Activated gamma-delta T cell treated with Interleukin-2 at 50 U/mL for 16 hours (primary cell): ENCODE measurements around the gene KNOP1.

Experiments
- DNase-seq: peaks from one replicate; pipeline ENCODE4 v3.0.0-alpha.2; 2020

Gene KNOP1

GRCh38 chr16:19717741-19718623, at the start of gene KNOP1, which contains the start of gene IQCK:
Gene KNOP1, minus strand, starts transcription at chr16:19718227. Its CDS starts 3,192 bp downstream, at chr16:19715035.
Gene IQCK, plus strand, starts transcription at chr16:19718271. Its CDS starts 36 bp downstream, at chr16:19718307.
- DNase-seq, result peak; percentile 85

DNA sequence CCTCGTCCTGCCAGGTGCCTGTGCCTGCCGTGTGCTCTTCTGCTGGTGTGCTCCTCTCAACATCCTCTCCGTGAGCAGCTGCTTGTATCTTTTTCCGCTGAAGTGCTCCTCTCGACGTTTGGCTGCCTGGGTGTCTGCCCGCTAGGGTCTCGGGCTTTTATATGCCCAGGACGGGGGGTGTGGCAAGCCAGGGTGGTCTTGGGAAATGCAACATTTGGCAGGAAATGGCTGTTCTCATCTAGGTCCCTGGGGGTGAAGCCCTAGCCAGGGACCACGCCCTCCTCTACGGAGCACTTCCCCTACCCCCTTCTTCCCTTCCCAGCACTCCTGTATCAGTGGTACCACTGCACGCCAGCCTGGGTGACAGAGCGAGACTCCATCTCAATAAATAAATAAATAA, 49.5 kb upstream of the KNOP1 start:
- DNase-seq, result no peak

DNA sequence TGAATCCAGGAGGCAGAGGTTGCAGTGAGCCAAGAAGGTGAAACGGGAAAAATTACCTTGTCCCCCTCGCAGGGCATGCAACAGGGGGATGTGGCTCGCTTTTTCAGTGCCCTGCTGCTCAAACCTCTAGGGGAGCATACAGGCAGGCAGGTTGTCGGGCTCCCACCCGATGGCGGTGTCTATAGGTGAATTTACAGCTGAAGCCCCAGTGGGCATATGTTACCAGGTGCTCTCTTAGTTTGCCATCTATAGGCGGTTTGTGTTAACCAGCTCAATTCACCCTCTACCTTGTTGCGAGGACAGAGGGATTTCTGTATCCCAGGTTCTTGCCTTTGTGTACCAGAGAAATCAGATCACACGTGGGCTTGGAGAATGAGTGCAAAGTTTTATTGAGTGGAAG, 49.0 kb upstream of the KNOP1 start:
- DNase-seq, result no peak

- no peak for DNase-seq
These were observed 48.5 kb upstream of the KNOP1 start for GRCh38 chr16:19766554-19766884.

DNA sequence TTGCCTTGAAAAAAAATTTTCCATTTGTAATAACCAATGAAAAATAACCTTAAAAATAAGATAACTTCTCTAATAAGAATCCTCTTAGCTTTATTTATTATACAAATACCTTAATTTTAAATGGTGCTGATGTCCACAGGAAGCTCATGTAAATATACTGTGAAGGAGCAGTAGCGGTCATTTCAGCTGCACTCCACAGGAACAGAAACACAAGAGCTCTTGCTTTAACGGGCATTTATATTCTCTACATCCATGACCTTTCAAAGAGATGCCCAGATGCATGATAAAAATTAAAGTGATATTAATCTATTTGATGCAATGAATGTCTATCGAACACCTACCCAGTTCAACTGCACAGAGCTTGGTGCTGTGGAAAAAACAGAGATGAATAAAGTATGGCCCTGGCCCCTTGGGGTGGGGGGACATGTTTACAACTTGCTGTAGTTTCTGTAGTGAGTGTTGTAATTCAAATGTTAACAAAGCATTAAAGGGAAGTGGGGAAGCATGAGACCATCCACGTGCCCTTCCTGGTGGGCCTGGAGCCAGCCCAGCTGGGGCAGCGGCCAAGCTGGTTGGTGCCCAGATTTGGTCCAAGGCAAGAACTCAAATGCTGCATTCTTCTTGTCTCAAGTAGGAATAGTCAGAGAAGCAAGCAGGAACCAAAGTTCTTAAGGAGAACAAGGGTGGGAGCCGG, 48.0 kb upstream of the KNOP1 start:
- no peak for DNase-seq

DNA sequence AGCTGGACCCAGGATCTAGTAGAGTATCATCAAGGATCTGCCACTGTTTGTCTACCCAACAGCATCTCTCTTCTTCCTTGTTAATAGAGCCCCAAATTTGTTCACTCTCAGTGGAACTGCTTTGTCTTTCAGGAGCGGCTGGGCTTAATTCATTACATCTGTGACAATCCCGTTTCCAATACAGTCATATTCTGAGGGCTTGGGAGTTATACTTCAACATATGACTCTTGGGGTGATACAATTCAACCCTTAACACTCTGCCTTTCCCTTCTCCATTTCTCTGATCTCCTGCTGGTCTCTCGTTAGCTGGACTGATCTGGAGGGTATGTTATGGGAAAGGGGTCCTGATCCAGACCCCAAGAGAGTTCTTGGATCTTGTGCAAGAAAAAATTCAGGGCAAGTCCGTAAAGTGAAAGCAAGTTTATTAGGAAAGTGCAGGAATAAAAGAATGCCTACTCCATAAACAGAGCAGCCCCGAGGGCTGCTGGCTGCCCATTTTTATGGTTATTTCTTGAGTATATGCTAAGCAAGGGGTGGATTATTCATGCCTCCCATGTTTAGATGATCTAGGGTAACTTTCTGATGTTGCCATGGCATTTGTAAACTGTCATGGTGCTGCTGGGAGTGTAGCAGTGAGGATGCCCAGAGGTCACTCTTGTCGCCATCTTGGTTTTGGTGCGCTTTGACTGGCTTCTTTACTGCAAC, 42.5 kb upstream of the KNOP1 start:
- no peak for DNase-seq

DNA sequence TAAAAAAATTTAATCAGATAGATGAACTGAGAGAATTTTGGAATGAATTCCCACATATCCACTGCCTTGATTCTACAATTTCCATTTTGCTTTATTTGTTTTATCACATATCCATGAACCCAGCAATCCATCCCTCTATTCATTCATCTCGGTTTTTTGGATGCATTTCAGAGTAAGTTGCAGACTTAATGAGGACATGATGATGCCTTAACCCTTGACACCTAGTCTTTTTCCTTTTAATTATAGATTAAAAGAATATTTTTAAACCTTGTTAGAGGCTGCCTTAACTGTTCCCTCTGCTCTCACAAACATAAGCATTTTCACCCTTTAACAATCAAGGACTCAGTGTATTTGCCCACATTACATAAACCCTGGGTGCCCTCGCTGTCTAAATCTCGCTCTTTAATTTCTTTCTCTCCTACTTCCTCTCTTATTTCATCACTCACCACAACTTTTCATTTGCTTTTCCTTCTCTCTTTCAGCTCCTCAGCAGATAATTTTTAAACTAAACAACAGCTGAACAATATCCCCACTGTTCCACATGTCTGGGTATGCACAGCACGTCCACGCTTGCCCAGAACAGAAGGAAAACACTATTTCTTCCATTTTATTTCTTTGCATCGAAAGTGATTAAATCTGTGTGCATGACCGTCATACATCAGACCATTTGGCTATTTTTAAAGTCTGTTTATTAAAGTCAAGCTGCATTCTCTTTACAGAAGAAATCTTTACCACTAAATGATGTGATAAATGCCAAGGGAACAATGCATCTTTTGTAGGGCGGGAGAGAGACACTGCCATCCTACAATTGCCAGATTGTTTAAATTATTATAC, 40.0 kb upstream of the KNOP1 start:
- DNase-seq, result no peak

DNA sequence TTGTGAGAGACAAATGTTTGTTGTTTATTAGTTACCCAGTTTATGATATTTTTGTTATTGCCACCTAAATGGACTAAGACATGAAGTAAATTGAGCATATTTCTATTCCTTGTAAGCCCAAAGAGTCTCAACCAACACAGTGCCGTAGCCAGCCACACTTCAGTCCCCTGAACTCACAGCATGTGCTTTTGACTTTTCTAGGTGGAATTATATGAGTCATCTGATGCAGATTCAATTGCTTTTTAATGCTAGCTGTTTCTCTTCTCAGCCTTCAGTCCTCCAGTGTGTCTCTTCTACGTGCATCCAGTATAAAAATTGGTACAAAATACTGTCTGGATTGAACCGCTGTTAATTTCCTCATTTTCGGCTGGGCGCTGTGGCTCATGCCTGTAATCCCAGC, 39.0 kb upstream of the KNOP1 start:
- no peak for DNase-seq

DNA sequence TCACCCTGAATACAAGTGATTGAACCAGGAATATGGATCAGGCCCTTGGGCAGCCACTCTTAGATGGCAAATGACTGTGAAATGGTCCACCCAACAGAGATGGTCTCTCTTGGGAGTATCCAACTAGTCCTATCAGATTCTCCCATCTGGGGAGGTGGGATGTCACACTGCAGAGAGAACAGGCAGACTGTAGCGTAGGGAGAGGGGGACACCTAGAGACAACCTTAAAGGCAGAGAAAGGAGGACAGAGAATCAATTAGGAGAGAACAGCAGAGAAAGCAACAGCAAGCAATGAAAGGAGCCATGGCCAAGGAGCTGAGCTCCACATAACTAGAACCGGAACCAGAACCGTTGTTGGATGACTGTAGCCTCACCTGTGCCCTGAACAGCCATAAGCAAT, 37.2 kb upstream of the KNOP1 start:
- DNase-seq, result no peak

DNA sequence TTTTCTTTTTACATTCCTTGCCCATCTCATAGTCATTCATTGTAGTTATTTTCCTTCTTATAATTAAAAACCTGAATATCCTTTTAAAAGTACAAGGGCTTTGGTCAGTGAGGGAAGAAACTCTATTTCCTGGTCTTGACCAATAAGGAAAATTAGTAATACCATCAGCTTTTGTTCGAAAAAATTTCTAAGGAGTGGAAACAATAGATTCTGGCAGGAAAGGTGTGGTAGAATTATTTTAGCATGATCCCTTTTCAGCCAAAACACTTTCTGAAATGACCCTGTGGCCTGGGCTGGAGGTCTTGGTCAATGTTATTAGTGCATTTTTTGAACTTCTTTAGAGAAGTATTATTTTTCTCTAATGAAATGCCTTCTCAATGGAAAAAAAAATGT, 36.6 kb upstream of the KNOP1 start:
- DNase-seq, result no peak

- DNase-seq, result no peak
These were observed 36.0 kb upstream of the KNOP1 start for GRCh38 chr16:19753815-19754643.

- no peak for DNase-seq
These were observed 33.7 kb upstream of the KNOP1 start for GRCh38 chr16:19751478-19752385.

DNA sequence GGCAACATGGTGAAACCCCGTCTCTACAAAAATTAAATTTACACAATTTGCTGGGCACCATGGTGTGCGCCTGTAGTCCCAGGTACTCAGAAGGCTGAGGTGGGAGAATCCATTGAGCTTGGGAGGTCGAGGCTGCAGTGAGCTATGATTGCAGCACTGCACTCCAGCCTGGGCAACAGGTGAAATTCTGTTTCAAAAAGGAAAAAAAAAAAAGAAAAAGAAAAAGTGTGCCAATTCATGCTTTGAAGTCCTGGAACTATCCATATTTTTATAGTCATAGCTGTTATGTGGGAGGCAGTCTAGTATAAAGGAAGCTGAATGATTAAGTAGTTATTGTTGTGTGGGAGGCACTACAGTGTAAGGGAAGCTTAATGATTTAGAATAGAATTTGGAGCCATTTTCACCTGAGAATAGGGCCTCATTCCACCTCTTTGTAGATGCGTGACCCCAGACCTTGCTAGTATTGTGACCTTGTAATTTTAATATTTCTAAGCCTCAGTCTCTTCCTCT, 31.6 kb upstream of the KNOP1 start:
- no peak for DNase-seq

DNA sequence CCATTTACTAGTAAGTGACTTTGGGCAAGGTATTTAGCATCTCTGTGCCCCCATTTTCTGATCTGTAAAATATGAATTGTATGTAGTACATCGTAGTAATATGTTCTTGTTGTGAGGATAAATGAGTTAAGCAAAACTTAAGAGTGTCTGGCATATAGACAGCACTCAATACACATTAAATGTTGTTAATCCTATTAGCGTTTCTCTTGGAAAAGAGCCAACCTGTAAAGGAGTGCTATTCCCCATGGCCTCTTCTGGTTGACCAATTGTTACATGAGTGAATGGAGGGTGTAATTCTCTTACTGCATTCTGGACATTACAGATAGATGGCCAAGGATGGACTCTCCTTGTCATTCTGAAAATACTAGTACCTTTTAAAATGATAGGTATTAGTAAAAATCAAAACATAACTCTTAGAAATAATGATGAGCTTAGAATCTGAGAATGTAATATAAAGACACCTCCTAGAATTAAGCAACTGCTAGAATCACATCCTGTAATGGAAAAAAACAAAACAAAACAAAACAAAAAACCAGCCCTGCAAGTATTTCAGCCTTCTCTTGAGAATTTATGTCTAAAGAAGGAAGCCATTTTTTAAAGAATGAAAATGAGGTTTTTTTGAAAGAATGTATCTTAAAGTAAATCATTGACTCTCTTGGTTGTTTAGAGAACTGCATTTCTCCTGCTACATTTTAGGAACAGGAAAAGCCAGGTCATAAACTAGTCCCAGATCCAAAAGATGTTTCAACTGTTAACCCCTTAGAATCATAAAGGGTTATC, 30.6 kb upstream of the KNOP1 start:
- DNase-seq, result no peak

DNA sequence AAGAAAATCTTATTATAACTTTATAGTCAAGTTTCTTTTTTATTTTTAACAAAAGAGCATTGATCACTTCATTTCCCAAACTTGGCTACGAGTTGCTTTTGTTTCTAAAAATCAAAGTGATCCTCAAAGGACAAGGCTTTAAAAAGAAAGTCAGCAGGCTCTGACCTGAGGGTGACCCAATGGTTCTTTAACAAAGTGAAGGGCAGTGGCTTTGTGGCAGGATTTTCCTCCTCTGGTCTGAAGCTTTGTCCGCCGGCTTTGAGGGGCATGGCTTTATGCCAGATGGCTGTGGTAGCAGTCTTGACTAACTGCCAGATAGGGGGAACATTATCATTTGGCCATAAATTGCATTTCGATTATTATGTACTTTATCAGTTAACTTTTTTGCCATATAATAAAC, 28.5 kb upstream of the KNOP1 start:
- no peak for DNase-seq

- no peak for DNase-seq
These were observed 27.4 kb upstream of the KNOP1 start for GRCh38 chr16:19745286-19746010.

GRCh38 chr16:19744670-19745069, 26.6 kb upstream of the KNOP1 start:
- no peak for DNase-seq

DNA sequence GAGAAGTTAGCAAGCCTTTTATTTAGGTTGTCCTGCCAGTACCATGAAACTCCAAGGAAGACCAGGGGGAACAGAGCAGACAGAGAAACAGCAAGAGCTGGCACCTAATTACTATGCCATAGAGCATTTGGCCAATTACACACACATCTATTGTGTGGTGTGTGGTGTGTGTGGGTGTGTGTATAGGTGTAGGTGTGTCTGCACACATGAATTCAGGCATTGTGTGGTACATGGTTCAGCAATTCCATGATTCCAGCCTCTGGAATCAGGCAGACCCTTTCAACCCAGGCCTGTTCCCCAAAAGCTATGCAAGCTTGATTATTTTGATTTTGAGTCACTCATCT, 25.8 kb upstream of the KNOP1 start:
- DNase-seq, result no peak

GRCh38 chr16:19741354-19741753, 23.3 kb upstream of the KNOP1 start:
- DNase-seq, result no peak
